GM18507 (cell line): ENCODE data around the gene ELAVL3.
A peak's percentile ranks its signal among the peaks of the same experiment; 100 is the strongest.
"Not testable (repeated sequence)": the region's sequence is repeated elsewhere in the genome, so short reads cannot be mapped to it uniquely, and the experiment has no call there.

Source experiments
- DNase-seq: peaks from one replicate; pipeline ENCODE4 v3.0.0; 2011; ENCODE audit warnings: low read depth; ENCODE audit not compliant: insufficient read length; ENCODE audit errors: extremely low spot score
- FAIRE-seq: peaks from 2 replicates; lab custom pipeline; 2011; peaks lifted over from hg19 to GRCh38; lab: Jason Lieb, UNC

The ELAVL3 gene

DNA sequence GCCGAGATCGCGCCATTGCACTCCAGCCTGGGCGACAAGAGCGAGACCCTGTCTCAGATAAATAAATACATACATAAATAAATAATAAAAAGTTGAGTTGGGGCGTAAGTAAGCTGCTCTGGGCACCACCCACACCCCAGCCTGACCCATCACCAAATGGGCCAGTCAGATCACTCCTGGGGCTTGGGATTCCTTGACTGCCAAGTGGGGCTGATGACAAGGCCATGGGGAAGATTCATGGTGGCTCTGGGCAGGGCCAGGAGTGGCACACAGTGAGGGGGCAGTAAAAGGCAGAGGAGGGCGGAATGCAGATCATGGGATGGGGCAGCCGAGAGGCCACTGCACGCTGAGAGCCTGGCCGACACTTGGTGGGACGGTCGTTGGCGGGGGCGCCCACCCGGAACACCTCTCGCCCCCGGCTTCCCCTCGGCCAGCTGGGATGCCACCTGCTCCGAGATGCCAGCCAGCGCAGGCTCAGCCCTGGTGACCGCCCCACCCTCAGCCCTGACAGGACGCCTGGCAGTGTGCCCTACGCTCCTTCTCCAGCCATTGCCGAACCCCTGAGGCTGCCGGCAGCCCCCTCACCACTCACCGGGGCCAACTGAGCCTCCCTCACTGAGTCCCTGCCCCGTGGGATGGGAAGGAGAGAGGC lies 13.9 kb upstream of the ELAVL3 start:
- no peak for FAIRE-seq
- no peak for DNase-seq

DNA sequence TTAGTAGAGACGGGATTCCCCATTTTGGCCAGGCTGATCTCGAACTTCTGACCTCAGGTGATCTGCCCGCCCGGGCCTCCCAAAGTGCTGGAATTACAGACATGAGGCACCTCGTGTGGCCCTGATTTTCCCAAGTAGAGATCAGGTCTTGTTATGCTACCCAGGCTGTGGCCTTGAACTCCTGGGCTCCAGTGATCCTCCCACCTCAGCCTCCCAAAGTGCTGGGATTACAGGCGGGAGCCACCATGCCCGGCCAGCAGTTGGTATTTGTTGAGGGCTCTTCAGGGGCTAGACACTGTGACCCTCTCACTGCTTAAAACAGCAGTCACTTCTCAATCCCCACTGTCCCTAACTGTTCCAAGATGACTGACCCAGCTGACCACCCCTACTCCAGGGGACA lies 8.5 kb upstream of the ELAVL3 start:
- FAIRE-seq (no peak), DNase-seq (no peak)

DNA sequence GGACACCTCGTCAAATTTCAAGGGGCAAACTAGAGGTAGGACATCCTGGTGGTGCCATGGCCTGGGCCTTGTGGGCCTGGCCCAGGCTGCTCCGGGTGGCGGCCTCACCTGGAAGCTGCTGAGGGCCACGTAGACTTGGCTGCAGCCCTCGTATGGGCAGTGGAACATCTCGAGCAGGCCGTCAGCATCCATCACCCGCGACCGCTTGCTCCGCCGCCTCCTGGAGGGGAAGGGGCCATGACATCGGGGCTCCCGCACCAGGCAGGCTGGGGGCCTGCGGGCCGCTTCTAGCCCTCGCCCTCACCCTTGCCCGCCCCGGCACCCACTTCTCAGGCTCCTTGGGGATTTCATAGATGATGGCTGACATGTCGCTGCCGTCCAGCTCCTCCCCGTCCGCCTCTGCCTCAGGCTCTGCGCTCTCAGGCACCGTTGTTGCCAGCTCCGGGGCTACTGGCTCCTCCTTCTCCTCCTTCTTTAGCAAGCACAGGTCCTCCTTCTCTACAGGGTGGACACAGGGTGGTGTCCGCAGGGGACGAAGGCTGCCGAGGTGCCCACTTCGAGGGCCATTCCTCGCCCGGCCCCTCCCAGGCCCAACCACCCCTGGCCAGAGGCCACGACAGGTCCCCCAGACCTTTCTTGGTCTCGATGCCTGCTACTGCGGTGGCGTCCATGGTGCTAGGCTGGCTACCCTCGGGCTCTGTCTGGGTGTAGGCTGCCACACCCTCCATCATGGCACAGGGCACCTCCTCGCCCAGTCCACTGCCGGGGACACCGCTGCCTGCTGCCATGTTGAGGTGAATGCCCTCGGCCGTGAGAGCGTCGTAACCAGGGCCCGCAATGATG lies 6.0 kb upstream of the ELAVL3 start:
- FAIRE-seq = no peak
- DNase-seq = no peak

DNA sequence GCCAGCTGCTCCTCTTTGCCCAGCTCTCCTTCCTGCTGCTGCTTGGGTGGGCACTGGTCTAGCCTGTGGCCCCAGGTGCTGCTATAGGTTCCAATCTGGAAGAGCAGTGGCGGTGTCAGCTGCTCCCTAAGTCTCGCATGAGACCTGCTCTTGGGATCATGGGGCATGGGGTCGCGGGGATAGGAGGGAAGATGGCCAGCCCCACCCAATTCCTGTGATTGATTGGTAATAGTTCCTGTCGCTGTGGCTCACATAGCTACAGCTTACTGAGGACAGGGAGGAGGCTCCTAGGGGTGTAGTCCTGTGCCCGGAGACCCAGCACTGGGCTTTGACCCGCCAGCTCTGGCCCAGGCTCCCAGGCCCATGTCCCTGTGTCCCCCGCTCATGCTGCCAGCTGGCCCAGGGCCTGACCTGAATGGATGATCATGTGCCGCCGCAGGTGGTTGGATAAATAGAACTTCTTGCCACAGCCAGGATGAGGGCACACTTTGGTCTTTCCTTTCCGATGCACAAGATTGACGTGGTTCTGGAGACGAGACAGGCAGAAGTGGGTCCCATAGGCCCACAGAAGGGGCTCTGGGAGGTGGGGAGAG lies 4.5 kb upstream of the ELAVL3 start:
- no peak for DNase-seq
- no peak for FAIRE-seq

DNA sequence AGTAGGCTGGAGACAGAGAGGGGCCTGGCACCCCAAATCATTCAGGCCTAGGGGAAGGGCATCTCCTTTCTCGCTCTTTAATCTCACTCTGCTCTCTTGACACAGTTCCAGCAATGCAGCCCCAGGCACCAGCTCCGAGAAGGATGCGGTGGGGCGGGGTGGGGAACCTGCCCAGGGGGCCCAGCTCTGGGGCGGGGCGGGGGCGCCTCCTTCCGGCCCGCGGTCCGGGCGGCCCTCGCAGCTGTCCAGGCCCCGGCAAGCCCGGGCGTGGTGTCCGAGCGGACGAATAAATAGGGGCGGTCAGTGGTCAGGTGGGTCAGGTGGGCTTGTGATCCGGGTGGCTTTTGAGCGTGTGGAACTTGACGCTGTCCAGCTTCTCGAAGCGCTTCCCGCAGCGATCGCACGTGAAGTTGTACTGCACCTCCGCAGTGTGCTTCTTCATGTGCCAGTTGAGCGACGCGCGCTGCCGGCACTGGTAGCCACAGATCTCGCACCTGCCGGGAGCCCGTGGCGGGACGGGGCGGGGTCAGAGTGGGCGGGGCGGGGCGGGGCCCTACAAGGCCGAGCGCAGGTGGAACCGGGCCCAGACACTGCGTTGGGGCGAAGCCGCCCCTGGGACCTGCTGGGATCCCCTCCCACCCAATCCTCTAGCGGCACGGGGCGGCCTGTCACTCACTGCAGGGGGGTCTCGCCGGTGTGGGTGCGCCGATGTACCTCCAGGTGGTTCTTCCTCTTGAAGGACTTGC lies 2.7 kb upstream of the ELAVL3 start:
- FAIRE-seq (no peak), DNase-seq (no peak)

DNA sequence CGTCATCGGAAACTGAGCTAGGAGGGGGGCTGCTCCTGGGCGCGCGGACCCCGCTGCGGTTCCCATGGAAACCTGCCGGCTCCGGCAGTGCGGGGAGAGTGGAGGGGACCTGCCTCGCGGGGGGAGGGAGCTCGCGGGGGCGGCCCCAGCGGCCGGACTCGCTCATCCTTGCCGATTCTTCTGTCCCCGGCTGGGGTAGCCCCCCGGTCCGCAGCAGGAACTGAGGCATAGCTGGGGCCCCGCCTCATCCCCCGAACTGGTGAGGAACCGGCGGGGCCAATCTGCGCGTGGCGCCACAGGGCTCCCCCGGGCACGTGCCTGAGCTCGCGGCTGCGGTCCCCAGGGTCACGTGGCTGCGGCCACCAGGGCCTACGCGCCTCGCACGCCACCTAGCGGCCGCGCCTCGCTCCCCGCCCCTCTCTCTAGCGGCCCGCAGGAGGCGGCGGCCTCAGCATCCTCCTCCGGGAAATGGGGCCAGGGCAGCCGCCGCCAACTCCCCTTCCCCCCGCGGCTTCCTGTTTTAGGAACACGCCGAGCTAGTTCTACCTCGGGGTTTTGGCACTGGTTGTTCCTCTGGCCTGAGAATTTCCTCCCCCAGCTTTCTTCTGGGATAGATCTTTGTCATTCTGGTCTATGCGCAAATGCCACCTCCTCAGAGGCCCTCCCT lies 1.7 kb upstream of the ELAVL3 start:
- FAIRE-seq (peak; percentile 86), DNase-seq (peak; percentile 90)

DNA sequence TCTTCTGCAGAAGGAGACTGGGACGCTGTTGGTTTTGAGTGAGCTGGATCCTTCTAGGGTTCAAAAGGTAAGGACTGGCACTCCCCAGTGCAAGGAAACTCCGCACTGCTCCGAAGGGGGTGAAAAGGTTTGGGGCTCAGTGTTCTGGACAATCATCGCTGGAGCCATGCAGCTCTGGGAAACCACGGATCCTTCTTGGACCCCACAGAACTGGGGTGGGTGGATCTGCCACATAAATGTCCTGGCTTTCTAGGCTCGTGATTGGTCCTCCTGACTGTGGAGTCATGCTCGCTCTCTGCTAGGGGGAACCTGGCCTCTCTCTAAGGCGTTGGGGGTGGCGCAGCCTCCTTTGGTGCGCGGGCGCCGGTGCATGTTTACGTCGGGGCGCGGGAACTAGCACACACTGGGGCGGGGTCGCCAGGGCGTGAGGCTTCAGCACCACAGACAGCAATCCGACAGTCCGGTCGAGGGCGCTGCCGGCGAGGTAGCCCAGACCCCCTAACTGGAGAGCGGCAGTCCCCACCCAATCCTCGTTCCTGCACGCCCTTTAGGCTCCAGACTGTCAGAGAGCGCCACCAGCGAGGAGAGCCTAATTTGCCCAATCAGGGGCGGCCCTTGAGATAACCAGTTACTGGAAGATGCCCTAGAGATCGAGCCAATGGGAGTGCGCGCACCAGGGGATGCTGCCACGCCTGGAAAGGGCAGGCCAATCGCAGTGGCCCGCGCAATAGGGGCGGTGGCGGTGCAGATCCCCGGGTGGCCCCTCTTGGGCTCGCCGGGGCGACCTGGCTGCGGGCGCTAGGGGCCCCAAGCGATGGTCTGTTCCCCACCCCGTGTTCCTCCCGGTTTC lies 913 bp upstream of the ELAVL3 start:
- DNase-seq (peak; percentile 76), FAIRE-seq (peak; percentile 92)

DNA sequence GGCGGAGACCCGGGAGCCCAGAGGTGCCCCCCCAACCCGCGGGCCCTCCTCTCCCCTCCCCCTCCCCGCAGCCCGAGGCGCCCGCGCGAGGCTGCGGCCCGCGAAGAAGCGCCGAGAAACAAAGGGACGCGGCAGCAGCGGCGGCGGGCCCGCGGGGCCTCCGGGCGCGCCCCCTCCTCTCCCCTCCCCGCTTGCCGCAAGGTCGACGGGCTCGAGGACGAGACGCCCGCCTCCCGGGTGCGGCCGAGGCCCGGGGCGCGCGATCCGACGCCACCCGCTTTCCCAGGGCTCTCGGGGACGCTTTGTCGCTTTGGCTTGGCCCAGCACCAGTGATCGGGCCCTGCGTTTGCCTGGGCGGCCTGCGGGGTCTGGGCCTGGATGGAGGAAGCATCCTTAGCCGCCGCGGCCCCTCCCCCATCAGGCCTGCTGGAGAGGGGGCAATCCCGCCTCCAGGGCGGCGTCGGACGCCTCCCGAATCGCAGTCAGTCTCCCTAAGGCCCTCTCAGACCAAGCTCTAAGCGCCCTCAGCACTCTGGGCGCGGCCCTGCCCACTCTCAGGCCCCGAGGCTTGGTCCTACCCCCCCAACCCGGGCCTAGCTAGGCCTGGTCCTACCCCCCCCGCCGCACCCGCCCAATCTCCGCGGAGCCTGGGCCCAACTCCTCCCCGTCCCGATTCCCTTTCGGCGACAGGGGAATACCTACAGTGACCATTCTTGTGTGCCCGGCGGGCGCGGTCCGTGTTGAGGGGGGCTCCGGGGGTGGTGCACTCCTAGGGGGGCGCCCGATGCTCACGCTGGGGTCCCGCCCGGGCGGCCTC lies 740 bp downstream of the ELAVL3 start:
- no peak for FAIRE-seq
- DNase-seq = no peak

DNA sequence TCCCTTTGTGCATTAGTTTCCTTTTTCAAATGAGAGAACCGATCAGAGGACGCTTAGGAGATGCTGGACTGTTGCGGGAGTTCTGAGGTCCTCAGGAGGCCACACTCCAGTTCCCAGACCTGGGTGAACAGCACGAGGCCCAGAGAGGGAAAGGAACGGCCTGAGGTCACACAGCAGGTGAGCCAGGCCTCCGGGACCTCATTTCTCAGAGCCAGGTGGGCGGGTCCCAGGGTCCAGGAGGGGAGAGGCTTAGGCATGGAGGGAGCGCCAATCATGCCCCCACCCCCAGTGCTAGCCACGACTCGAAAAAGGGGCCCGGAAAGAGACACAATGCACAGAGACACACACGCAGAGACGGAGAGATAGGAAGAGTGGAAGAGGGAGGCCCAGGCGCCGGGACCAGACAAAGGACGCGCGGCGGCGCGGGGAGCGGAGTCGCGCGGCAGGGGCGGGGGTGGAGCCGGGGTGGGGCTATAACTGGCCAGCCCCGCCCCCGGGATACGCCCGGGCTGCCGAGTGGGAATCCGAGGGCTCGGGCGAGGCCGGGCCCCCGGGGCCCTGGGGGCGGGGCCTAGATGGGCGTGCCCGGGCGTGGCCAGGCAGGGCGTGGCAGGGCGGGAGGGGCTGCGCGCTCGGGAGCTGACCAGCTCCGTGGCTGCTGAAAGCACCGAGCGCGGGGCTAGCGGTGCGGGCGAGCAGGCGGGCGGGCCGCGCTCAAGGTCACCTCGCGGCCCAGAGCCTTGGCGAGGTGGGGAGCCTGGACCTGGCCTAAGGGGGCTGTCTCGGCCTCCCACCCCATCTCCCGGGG lies 1.6 kb downstream of the ELAVL3 start:
- DNase-seq (no peak), FAIRE-seq (no peak)

DNA sequence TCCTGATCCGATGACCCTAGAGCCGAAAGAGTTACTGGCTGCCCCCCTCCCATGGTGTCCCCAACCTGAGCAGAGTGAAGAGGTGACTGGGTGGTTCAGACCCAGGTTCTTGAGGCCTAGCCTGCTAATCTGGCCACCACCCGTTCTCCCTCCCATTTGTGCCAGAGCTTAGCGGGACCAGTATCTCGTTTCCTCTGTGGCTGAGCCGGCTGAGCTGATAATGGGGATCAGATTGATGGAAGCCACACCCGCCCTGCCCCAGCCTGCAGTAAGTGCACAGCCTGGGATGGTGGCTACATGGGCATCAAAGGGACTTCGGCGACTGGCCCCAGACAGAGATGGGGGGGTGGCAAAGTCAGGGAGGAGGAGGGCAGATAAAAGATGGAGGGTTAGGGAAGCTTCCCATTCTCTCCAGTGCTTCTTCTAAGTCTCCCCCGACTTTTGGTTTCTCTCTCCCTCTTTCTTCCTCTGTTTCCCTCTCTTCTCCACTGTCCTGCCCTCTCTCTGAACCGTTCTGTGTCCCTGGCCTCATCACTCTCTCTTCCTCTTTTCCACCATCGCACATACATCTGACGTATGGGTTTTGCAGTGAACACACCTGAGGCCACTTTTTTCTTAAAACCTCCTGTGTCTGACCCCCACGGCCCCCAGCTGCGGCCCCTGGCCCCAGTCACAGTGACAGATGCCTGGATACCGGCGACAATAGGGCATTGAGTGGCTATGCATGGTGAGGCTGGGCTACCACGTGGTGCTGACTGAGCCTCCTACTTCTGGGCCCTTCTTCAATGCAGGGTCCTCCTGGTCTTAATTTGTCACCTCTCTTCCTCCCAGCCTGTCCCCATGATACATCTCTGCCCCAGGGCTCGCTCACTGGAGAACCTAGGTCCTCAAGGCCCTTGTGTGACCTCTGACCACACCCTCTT lies 2.4 kb downstream of the ELAVL3 start:
- DNase-seq = no peak
- no peak for FAIRE-seq

DNA sequence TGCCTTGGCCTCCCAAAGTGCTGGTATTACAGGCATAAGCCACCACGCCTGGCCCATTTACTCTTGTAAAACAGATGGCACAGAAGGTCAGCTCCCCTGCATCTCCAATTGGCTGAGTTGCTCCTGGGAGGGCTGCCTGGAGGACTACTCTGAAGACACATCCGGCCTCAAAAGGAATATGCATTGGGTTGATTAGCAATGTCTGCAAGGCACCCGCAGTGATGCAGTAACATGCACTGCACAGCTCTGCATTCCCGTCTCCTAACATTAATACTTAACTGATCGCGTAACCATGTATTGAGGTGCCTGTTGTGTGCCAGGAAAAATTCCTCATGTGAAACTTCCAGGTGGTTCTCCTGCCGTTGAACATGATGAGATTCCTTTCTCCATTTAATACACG lies 5.0 kb downstream of the ELAVL3 start:
- FAIRE-seq (no peak), DNase-seq (no peak)

DNA sequence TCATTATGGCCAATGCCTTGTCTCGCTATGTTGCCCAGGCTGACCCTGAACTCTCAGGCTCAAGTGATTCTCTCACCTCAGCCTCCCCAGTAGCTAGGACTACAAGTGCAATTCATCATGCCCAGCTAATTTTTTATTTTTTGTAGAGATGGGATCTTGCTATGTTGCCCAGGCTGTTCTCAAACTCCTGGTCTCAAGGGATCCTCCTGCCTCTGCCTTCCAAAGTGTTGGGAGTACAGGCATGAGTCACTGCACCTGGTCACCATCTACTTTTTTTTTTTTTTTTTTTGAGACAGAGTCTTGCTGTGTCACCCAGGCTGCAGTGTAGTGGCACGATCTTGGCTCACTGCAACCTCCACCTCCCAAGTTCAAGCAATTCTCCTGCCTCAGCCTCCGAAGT lies 5.5 kb downstream of the ELAVL3 start:
- FAIRE-seq, DNase-seq: not testable (repeated sequence)

DNA sequence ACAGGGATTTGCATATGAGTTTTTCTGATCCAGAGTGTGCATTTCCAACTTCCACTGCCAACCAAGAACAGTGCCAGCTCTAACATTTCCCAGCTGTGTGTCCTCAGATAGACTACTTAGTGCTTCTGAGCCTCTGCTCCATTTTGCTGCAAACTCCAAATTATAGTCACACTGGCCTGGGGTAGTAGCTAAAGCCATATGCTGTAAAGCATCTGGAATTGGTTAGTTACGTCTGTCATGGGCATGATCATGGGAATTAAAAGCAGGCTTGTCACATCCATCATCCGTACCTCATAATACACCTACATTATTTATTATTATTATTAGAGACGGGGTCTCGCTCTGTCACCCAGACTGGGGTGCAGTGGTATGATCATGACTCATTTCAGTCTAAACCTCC lies 7.1 kb downstream of the ELAVL3 start:
- FAIRE-seq (no peak), DNase-seq (no peak)

DNA sequence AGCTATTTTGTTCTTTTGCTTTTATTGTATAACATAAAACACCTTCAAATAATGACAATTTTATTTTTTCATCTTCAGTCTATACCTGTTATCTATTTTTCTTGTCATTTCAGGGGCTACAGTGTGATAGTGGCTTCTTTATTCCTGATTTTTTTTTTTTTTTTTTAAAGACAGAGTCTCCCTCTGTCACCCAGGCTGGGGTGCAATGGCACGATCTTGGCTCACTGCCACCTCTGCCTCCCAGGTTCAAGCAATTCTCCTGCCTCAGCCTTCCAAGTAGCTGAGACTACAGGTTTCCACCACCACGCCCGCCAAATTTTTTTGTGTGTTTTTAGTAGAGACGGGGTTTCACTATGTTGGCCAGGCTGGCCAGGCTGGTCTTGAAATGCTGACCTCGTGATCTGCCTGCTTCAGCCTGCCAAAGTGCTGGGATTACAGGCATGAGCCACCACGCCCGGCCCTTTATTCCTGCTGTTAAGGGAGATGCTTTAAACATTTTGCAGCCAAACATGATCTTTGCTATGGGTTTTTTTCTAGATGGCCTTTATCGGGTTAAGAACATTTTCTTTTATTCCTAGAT lies 12.5 kb downstream of the ELAVL3 start:
- not testable (repeated sequence) for FAIRE-seq, DNase-seq

DNA sequence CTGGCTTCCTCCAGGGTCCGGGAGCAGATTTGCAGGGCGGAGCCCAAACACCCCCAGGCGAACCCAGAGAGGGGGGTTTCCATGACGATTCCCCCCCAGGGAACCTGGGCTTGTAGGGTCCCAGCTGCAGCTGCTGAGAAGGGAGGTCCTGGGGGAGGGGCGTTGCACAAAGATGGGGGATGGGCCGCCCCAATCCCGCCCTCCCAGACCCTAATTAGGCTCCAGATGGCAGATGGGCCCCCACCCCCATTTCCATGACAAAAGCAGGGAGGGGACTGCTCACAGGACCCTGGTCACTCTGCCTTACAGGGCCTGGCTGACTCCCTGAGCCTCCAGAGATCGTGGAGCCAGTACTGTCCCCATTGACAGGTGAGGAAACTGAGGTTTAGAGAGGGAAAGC lies 15.2 kb downstream of the ELAVL3 start:
- no peak for FAIRE-seq

More for the DNA sequence above, 15.2 kb downstream of the ELAVL3 start:
- no peak for DNase-seq
